RWPE1 (cell line): Measurements from ENCODE around the gene TRDMT1.

Experiments used
- CTCF ChIA-PET: fragments of 350-600 bp; sonication (Branson Sonifier 250); formaldehyde crosslinking; extraction: SDS; loops from one replicate; lab custom pipeline; 2021; lab: Yijun Ruan, JAX
- POLR2A ChIA-PET: fragments of 400-600 bp; formaldehyde crosslinking; extraction: SDS; loops from one replicate; lab custom pipeline; 2020; ENCODE audit warnings: antibody characterized with exemption; ENCODE audit not compliant: low non-redundant PET; lab: Yijun Ruan, JAX
- DNase-seq: peaks from one replicate; pipeline ENCODE4 v3.0.0; 2012; ENCODE audit warnings: low spot score
- H3K27ac ChIP-seq: fragments of 450-650 bp; 2 replicates; pipeline ENCODE4 v1.5.1; 2017
- CTCF ChIP-seq: fragments of 450-650 bp; conservative IDR thresholded peaks from 2 replicates; pipeline ENCODE4 v1.5.1; 2017; ENCODE audit warnings: low read depth, mild to moderate bottlenecking

TRDMT1 gene

GRCh38 chr10:17154116-17154515 is 47.4 kb downstream of the TRDMT1 start:
- CTCF ChIA-PET = no interaction called here

DNA sequence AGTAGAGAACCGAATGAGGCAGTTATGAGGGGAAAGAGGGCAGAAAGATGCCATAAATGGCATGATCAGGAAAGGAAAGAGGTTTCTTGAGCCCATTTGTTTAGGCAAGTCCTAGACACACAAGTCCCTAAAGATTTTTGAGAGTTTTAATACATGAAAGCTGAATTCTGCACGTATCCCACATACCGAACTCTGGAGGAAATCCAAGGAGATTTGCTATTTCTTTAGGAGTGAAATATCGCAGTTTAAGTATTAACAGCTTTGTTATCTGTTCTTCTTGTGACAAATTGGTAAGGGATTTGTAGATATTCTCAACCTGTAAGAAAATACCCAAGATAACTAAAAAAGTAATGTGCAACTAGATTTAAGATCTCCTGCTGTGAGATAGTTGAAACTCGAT is 48.2 kb downstream of the TRDMT1 start:
- POLR2A ChIA-PET = no interaction called here
- DNase-seq = no peak
- TF ChIP-seq CTCF = no peak
- H3K27ac ChIP-seq = no peak overlapping the region
- CTCF ChIA-PET = no interaction called here

More at GRCh38 chr10:17154116-17154515, 47.4 kb downstream of the TRDMT1 start:
- no peak for DNase-seq
- no peak overlapping the region for H3K27ac ChIP-seq
- TF ChIP-seq CTCF = no peak
- POLR2A ChIA-PET = no interaction called here

GRCh38 chr10:17151716-17152115 is 49.8 kb downstream of the TRDMT1 start:
- DNase-seq = no peak
- no peak for TF ChIP-seq CTCF
- ChIA-PET CTCF (no interaction called here), POLR2A (no interaction called here)
- no peak overlapping the region for H3K27ac ChIP-seq

DNA sequence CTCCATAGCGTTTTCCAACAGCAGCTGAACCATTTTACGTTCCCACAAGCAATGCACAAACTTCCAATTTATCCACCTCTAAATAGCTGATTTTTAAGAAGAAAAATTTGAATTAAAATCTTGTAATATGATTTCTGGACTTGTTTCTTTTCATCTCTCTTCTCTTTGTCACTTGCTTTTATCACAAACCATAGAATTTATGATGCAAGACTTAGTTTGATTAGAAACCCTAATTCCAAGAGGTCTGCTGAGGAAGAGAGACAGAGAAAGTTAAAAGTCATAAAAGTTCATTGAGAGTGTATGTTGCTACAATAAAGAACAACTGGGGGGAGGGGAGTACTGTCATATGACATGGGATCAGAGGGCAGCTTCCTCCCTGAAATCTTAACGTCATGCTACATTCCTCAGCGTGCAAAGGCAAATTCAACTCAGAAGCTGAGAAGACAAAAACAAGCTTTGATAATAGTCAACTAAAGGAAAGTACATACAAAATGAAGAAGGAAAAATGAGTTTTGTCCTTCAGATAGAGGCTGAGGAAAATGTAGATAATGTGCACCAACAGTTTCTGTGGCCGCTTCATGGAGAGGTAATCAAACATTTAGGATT is 53.5 kb downstream of the TRDMT1 start:
- no peak for TF ChIP-seq CTCF
- no peak overlapping the region for H3K27ac ChIP-seq
- no peak for DNase-seq
- ChIA-PET CTCF (interaction anchor here (0.7 kb wide), 1 partner anchor 40 kb away, joined by 3 read pairs; no protein-coding TSS in a partner anchor), POLR2A (no interaction called here)

DNA sequence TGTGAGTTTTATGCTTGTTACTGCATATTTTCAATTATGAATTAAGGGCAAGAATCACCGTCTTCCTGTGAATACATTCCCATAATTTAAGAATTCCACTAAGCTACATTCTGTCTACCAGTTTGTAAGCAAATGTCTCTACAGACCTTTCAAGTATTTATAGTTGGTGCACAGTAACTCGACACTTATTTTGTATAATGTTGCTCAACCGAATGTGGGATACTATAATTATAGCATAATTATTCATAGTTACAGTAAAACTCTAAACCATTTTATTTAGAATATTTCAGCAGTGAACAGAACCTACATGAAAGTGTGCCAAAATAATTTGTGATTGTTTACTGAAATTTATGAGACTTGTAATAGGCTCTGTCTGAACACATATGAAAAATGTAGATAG is 54.6 kb downstream of the TRDMT1 start:
- H3K27ac ChIP-seq = no peak overlapping the region
- TF ChIP-seq CTCF = no peak
- no peak for DNase-seq
- POLR2A ChIA-PET = no interaction called here
- CTCF ChIA-PET = no interaction called here

GRCh38 chr10:17145239-17145638 is 56.2 kb downstream of the TRDMT1 start:
- POLR2A ChIA-PET = no interaction called here
- CTCF ChIA-PET = interaction anchor here (0.7 kb wide), 1 partner anchor 23 kb away, joined by 3 read pairs; no protein-coding TSS in a partner anchor
- no peak for DNase-seq
- no peak for TF ChIP-seq CTCF
- peak overlapping the region; percentile 70 for H3K27ac ChIP-seq
